GM12874 (cell line): Measurements from ENCODE around the gene ZBTB38.

Experiments used
- CTCF ChIP-seq: IDR thresholded peaks from 2 replicates; pipeline ENCODE4 v1.5.1; 2011; ENCODE audit warnings: low read depth, mild to moderate bottlenecking, control low read depth, low read length, moderate library complexity; ENCODE audit not compliant: insufficient read depth

The ZBTB38 gene

GRCh38 chr3:141389703-141390102, 21.4 kb downstream of the ZBTB38 start:
- TF ChIP-seq CTCF = no peak

- TF ChIP-seq CTCF = no peak
These were observed 22.4 kb downstream of the ZBTB38 start for GRCh38 chr3:141390747-141391146.

- TF ChIP-seq CTCF = no peak
These were observed 23.1 kb downstream of the ZBTB38 start for GRCh38 chr3:141391298-141391990.

GRCh38 chr3:141391991-141392316, 23.6 kb downstream of the ZBTB38 start:
- TF ChIP-seq CTCF = no peak

- TF ChIP-seq CTCF = no peak
These were observed 24.1 kb downstream of the ZBTB38 start for GRCh38 chr3:141392416-141392815.

- no peak for TF ChIP-seq CTCF
These were observed 24.8 kb downstream of the ZBTB38 start for GRCh38 chr3:141392897-141393734.

- TF ChIP-seq CTCF = no peak
These were observed 25.4 kb downstream of the ZBTB38 start for GRCh38 chr3:141393735-141394076.
